HG02973 (cell line): ENCODE results near the gene UFD1.
"Not testable (repeated sequence)": the region's sequence is repeated elsewhere in the genome, so short reads cannot be mapped to it uniquely, and the experiment has no call there.

Source experiments
- ATAC-seq: cut with Tn5 transposase; IDR thresholded peaks from one replicate; pipeline ENCODE4 v1.9.1; 2021; ENCODE audit warnings: moderate library complexity; ENCODE audit not compliant: unreplicated experiment

UFD1 gene

GRCh38 chr22:19451570-19451969 is 27.4 kb downstream of the UFD1 start:
- ATAC-seq, result no peak

GRCh38 chr22:19450363-19451175 is 28.4 kb downstream of the UFD1 start:
- ATAC-seq, result no peak

- ATAC-seq, result no peak
These were observed 29.6 kb downstream of the UFD1 start for GRCh38 chr22:19449422-19449767.

DNA sequence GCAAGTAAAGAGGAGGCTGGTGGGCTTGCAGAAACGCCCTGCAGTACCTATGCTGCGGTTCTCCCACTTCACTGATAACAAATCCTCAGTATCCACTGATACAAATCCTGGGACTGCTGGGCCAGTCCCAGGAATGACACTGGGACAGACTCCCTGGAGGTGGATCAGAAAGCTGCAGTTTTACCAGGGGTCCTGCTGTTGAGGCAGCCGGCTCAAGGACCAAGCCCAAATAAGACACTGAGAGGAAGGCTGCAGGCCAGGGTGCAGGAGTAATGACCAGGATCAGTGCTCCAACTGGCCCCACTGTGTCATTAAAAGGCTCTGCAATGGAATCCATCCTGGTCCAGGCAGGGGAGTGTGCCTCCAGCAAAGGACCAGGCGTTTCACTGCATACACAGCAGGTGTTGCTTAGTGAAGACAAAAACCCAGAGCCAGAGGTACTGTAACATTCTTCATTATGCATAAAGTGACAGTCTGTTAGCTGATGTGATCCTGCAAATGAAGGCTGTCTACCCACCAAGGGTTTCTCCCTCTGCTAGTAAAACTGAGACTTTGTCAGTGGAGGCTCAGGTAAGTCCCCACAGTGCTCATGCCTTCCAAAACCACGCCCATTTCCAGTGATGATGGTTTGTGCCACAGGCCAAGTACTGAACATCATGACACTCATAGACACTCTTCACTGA is 30.1 kb downstream of the UFD1 start:
- no peak for ATAC-seq

DNA sequence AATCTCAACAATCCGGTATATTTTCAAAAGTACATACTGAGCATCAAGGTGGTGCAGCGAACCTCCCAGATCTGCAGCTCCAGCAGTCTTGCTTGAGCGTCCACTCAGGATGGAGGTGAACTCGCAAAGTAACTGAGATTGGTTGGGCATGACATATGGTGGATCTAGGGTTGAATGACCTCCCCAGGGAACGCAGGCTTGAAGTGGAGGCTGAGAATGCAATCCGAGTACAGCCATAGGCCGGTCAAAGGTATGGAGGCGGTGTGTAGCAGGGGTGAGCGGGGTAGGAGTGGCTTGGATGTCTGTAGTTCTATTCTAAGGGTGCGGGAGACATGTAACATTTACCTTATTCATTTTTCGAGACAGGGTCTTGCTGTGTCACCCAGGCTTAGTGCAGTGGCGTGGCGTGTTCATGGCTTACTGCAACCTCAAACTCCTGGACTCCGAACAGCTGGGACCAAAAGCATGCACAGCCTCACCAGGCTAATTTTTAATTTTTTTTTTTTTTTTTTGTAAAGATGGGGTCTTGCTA is 30.9 kb downstream of the UFD1 start:
- ATAC-seq, result no peak

- peak; percentile 68 for ATAC-seq
These were observed 31.5 kb downstream of the UFD1 start, which contains the start of gene C22orf39 for GRCh38 chr22:19447330-19448075. Gene C22orf39, minus strand, starts transcription at chr22:19447711. Its CDS starts 23 bp downstream, at chr22:19447688.

DNA sequence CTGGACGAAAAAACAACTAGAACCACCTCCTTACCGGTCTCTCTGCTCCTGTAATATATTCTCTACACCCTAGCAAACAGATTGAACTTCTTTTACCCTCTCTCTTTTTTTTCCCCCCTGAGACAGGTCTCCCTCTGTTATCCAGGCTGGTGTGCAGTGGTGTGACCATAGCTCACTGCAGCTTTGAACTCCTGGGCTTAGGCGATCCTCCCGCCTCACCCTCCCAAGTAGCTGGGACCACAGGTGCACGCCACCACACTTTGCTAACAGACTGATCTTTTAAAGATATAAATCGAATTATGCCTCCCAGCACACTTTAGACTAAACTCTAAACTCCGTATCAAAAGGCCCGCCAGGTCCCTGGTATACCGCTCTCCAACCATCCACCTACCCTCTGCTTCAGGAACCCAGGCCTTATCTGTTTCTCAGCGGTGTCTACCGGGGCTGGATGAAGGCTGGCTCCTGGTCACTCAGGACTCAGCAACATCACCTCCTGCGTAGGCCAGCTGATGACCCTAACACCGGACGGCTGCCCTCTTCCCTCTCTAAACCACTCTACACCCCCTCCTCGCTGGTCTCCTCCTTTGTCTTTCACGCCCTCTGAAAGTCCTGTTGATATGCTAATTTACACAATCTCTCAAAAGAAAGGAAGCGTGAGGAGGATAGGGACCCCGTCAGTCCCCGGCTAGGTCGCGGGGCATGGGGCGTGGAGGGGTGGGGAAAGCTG is 32.2 kb downstream of the UFD1 start:
- no peak for ATAC-seq

DNA sequence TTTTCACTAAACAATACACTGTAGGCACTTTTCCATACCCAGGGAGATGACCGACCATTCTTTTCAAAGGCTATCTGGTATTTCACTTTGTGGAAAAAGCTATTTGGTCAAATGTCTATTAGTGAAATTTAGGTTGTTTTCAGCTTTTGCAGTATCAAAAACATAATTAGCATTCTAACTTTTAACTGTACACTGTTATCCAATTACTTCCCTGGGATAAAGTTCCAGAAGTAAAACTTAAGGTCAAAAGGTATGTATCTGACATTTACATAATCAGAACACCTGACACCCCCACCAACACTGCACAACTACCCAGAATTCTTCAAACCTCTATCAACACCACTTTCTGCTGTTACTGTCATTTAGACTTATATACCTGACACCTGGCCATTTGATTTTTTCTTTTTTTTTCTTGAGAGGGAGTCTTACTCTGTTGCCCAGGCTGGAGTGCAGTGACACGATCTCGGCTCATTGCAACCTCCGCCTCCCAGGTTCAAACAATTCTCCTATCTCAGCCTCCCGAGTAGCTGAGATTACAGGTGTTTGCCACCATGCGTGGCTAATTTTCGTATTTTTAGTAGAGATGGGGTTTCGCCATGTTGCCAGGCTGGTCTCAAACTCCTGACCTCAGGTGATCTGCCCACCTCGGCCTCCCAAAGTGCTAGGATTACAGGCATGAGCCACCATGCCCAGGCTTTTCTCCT is 33.6 kb downstream of the UFD1 start:
- not testable (repeated sequence) for ATAC-seq

DNA sequence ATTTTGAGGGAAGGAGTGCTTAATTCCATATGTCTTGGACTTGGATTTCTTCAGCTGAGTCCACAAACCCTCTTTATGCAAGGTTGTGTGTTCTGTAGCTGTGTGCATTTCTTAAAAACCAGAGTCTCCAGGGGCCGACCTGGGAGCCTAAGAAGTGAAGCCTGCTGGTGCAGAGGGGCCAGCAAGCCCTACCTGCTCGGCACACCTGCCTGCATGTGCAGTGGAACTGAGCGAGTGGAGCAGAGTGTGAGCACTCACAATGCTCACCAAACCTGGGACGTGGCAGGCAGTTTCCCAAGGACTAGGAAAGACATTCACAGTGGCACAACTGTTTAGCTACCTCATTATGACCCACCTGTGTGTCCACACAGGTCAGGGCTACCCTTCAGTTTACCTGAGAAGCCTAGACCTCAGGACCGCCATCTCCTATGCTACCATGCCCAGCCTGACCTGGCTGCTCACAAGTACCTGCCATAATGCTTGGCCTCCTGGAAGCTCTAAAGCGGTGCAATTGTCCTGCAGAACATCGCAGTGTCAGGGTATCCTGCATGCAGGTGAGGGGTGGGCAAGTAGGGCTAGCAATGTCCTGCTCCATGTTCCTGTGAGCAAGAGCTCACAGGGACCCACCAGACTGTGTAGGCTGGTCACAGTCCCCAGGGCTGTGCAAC is 35.3 kb downstream of the UFD1 start:
- ATAC-seq, result no peak

DNA sequence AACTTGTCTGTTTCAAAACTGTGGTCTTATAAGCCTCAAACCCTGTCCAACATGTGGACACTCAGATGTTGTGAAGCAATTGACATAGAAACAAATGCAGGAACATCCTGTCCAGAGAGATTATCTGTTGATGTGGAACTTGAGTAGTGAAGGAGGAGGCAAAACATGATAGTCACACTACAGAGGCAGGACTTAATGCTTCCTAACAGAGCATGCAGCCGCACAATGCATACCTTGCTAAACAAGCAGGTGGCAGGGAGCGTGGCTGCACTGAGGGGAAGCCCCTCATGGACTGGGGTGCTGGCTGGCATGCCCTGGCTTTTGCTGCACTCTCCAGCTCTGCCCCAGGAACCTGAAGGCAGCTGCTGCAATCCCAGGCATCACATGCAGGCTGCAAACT is 36.8 kb downstream of the UFD1 start:
- ATAC-seq, result no peak

DNA sequence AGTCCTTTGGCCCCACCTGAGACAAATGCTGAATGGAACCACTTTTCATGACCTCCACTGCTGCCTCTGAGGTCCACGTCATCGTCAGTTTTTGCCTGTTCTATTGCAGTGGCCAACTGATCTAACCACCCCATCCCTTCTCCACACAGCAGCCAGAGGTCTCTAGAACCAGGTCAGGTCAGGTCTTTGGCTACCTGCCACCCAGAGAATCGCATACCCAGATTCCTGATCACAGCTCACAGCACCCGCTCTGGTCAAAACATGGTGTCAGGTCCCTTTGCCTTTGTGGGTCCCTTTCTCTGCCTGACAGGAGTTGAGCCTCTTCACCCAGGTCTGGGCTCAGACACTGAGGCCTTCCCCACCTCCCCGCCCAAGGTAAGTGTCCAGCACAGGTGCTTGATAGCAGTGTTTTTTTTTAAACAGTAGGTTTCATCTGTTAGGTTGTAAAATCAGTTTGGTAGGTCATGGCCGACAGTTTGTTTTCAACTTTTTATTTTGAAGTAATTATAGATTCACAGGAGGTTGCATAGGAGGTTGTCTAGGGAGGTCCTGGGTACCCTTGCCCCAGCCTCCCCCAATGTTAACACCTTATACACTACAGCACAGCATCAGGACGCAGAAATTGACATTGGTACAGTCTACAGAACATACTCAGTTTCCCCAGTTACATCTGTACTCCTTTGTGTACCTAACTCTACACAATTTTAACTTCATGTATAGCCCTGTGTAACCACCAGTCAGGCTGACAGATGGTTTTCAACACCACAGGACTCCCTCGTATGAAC is 38.4 kb downstream of the UFD1 start:
- ATAC-seq, result no peak

- no peak for ATAC-seq
These were observed 40.7 kb downstream of the UFD1 start for GRCh38 chr22:19438298-19438697.

- not testable (repeated sequence) for ATAC-seq
These were observed 42.4 kb downstream of the UFD1 start for GRCh38 chr22:19436444-19437161.

DNA sequence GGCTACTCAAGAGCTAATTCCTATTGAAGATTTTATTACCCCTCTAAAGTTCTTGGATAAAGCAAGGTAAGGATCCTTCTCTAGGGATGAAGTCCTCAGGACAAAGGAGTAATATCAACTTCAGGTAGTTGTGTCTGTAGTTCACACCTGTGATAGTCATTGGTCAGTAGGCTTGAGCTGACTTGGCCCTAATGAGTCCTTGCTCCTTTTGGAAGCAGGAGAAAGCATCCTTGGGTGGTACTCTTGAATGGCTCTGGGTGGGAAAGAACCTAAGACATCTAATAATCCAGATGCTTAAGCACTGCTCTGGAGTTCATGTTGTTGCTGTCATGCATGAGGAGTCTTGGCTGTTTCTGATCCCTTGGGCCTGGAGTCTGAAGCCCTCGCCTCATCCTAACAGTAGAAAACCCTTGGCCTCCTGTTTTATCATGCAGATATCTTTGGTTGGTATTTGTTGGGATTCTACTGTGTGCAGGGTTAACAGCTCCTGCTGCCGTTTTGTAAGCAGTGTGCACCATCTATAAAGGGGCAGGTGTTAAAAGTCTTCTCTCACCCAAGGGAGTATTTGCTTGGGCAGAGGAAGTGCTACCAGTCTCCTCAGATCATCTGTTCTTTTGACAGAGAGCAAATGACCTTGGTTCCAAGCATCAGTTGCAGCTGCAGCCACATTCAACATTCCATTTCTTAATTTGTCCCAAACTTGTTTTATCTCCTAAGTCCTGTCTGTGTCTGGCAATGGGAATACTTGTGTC is 44.0 kb downstream of the UFD1 start:
- no peak for ATAC-seq

DNA sequence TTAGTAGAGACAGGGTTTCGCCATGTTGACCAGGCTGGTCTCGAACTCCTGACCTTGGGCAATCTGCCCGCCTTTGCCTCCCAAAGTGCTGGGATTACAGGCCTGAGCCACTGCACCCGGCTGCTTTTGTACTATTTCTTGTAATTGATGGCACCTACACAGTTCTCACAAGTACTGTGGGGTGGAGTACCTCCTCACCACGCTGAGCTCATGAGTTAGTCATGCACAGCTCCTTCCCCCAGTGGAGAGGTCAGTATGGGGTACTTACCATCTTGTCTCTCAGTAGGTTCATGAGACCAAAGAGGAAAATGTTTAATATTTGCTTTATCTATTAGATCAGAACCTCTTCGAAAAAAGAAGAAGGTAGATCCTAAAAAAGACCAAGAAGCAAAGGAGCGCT is 44.6 kb downstream of the UFD1 start:
- no peak for ATAC-seq

DNA sequence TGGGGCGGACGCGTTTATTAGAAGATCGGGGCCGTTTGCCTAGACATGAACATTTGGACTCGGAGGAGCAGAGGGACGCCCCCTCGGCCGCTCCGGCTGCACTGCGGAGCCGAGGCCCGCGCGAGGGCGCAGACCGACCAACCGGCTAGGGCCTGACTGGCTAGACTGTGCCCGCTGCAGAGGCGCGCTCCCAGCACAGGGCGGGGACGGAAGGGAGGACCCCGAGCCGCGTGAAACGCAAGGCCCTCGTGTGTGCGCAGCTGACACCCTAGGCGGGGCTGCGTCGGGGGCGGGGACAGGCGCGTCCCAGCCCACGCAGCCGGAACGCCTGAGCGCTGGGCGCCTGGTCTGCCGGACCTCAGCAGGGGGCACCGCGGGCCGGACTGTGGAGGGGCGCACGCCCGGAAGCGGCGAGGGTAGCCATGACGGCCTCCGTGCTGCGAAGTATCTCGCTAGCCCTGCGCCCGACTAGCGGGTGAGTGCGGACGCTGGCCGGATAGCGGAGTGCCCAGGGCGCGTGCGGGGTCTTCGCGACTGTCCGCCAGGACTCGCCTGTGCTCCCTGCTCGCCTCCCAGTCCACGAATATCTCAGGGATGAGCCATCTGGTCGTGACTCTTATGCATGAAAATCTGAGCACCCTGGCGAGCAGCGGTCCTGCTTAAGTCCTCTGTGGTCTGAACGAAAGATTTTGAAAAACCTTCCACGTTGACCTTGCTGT is 46.7 kb downstream of the UFD1 start, which contains the start of gene MRPL40:
Gene MRPL40, plus strand, starts transcription at position 413 of the 719 bp plus-strand sequence. Its CDS starts 10 bp downstream, at position 423.
- ATAC-seq, result peak; percentile 75
